HG02588 (cell line): ENCODE results near the gene GDPD5.

Source experiments
- ATAC-seq: cut with Tn5 transposase; IDR thresholded peaks from one replicate; pipeline ENCODE4 v1.9.1; 2021; ENCODE audit warnings: mild to moderate bottlenecking, moderate library complexity; ENCODE audit not compliant: unreplicated experiment

GDPD5 gene

DNA sequence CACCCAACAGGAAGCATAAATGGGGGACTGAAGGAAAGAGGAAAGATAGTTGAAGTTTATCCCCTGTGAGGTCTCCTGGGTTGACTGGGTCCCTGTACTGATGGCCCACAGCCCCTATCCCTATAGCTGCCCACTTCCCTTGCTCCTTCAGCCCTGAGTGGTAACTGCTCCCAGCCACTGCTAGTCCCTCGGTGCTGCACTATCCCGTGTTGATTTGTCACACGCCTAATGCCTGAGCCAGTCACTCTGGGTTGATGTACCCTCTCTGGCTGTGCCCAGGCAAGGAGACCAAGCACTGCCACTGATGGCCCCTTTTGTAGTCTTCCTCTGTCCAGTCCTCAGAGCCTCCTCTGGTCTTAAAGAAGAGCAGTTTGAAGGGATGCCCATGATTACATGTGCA lies 9.6 kb downstream of the GDPD5 start:
- no peak for ATAC-seq

DNA sequence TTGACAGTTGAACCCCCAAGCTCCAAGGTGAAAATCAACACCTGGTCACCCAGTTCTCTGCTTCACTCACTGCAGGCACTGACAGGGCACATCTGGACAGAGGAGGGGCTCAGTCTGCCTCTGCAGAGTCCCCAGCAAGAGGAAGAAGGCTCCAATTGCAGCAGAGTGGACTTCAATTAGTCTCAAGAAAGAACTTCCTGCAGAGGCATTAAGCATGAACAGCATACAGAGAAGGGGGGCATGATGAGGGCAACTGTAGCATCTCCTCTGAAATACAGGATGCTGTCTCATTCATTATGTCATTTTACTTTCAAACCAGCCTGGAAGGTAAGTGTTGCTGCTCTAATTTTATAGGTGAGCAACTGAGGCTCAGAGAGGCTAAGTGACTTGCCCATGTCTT lies 11.1 kb downstream of the GDPD5 start:
- ATAC-seq: no peak

DNA sequence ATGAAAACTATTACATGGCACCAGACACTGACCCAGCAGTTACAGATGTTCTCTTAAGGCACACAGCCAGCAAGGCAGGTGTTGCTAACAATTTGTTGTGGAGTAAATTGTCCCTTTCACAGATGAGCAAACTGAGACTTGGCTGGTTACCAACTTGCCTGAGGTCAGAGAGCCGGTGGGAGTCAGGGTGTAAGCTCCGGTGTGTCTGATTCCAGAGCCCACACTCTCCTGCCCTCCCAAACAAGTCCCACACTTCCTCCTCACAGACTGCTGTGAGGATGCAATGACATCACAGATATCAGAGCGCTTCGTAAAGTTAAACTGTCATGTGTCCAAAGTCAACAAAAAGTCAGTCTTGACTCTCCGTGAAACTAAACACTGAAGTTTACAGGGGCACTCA lies 12.5 kb downstream of the GDPD5 start:
- ATAC-seq: no peak

- ATAC-seq: no peak
These were observed 15.1 kb downstream of the GDPD5 start for GRCh38 chr11:75510723-75511019.

GRCh38 chr11:75510004-75510722 lies 15.6 kb downstream of the GDPD5 start:
- ATAC-seq: no peak

DNA sequence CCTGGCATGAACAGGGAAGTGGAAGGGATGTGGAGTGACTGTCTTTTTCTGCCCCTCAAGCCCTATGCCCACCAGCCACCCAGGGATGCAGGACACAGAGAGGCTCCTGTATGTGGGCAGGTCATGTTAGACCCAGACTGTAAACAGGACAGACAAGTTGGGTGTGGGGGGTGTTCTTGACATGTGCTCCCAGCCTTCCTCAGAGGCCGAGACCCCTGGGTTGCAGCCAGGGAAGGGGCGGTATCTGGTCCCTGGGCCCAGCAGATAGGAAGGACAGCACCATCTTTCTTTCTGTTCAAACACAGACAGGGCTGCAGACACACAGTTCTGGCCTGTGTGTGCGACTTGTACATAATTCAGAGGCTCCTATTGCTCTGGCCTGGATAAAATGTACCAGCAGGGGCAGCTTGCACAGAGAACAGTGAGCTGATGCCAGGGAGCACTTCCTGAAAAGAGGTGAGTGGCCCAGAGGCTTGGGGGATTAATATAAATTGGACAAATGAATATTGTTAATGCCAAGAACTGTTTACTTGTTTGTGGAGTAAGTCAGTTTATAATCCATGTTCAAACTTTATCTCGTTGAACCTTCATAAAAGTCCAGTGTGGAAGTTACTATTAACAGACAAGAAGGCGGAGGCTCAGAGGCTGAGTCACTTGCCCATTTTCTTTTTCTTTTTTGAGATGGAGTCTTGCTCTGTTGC lies 16.6 kb downstream of the GDPD5 start:
- ATAC-seq: no peak

GRCh38 chr11:75508051-75508561 lies 17.6 kb downstream of the GDPD5 start:
- peak; percentile 45 for ATAC-seq

GRCh38 chr11:75507571-75507970 lies 18.2 kb downstream of the GDPD5 start:
- ATAC-seq: no peak

- no peak for ATAC-seq
These were observed 18.9 kb downstream of the GDPD5 start for GRCh38 chr11:75506827-75507226.

DNA sequence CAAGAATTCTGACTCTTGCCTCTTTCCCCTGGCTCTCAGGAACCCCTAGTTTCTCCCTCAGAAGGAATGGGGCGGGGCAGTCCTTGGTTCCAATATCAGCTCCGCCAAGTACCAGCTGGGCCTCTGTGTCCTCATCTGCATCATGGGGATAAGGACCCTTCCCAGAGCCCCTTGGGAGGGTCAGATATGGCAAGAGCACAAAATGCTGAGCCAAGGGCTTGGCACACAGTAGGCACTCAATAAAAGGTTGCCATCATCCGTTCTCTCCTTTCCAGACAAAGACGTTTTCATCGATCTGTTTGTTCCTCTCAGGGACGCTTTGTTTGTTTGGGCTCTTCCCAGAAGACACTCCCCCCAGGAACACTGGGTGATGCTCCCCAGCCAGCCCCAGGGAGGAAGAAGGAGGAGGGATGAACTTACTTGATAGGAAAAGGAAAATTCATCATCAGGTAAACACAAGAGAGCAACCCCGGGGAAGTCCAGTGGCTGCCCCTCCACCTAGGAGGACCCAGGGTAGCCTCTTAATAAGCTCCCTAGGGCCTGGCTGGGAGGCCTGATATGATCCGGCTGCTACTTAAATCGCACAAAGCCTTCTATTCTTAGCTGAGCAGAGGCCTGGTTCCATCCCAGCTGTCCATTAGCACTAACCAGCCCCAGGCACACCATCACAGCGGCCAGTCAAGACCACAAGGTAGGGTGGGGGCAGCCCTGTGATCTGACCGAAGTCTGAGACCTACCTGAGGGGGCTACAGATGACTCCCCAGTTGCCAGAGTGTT lies 19.6 kb downstream of the GDPD5 start:
- no peak for ATAC-seq

DNA sequence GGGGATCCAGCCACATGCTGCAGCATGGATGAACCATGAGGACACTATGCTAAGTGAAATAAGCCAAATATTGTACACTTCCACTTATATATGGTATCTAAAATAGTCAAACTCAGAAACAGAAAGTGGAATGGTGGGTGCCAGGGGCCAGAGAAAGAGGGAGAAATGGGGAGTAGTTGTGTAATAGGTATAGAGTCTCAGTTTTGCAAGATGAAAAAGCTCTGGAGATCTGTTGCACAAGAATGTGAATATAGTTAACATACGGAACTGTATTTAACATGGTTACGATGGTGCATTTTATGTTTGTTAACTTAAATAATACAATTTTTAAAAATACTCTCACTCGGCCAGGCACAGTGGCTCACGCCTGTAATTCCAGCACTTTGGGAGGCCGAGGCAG lies 21.2 kb downstream of the GDPD5 start:
- no peak for ATAC-seq

DNA sequence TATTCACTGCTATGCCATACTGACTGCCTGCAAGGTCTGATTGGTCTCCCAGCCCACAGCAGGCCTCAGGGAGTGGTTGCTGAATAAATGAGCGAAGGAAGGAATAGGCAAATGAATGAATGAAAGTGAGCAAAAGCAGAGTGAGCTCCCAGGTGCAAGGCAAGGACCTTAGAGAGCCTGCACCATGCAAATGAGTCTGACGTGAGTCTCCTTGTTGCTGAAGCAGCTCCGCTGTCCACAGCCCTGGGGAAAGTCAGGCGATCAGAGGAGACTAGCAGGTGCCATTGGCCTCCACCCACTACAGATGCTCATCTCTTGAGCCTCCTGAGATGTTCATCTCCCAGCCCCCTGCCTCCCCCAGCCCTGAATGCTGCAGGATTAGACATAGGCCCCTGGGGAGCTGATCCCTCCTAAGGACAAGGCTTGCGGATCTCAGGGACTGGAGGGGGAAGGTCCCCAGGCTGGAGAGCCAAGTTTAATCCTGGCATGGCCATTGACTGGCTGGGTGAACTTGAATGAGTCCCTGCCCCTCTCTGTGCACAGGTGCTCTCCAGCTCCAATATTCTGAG lies 22.1 kb downstream of the GDPD5 start:
- ATAC-seq: peak; percentile 56

- no peak for ATAC-seq
These were observed 23.6 kb downstream of the GDPD5 start for GRCh38 chr11:75502138-75502537.

DNA sequence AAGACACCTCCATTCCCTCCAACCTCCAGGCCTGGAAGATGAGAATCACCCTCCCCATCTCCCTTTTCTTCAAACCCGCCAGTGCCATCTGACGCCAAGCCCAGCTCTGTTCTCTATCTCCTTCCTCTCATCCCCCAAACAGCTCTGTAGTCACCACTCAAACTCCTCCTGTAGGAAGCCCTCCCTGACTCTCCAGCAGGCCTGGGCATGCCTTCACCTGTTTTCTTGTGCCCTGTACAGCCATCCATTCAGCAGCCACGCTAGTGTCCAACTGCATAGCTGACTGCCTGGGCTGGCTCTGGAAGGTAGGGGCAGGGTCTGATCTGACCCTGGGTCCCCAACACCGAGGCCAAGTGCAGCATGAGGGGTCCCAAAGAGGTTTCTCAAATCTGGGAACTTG lies 25.0 kb downstream of the GDPD5 start:
- no peak for ATAC-seq

DNA sequence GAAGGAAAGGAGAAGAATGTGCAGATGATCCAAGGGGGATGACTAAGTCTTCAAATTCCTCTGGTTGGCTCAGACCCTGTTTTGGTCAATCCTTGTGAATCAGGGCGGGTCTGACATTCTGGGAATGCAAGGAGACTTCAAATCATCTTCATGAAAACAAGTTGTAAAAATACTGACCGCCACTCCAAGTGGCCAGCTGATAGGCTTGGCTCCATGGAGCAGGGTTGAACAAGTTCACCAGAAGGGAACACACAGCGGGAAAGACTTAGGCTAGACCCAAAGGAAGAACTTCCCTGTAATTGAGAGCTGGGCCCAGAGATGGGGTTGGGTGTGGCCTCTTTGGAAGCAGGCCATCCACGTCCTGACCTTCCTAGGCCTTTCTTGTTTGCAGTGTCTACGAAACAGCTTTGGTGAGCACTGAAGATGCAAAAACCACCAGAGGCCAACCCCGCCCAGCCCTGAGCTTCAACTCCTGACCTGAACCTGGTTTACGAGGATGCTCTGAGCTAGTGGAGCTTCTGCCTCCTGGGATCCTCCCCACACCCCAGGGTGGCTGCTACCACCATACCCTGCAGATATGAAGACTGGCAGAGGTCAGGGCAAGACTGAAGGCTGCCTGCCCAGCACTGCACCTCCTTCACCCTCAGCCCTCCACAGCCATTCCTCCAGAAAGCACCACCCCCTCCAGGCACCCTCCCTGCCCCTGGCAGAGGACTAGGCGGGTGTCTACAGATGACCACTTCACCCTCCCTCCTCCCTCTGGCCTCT lies 26.1 kb downstream of the GDPD5 start:
- ATAC-seq: no peak

DNA sequence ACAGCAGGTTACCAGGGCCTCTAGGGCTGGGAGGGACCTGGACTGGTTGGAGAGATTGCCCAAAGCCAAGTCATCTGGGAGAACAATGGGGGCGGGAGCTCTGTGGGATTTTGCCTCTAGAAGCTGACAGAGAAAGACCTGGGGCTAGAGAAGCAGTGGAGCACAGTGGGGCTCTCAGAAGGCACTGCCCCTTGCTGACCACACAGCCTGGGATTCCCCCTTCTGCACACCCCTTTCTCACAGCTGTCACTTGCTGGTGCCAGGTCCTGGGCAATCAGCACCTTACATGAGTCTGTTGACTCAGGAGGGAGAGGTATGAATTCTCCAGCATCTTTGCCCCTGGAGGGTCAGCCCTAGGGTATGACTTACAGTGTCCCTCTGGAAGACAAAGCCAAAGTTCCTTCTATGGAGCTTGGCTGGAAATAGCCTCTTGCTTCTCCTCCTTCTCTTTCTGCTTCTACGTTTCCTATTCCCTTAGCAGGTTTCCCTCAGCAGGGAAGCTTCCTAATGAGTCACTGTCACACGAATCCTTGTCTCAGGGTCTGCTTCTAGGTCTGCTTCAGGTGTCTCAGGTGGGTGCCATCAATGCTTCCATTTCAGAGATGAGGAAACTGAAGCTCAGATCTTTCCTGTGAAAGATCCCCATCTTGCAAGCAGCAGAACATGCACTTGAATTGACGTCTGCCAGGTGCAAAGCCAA lies 27.0 kb downstream of the GDPD5 start:
- no peak for ATAC-seq

- ATAC-seq: no peak
These were observed 27.8 kb downstream of the GDPD5 start for GRCh38 chr11:75497788-75498409.

- ATAC-seq: no peak
These were observed 29.4 kb downstream of the GDPD5 start for GRCh38 chr11:75496305-75496752.

GRCh38 chr11:75495749-75496304 lies 29.9 kb downstream of the GDPD5 start:
- no peak for ATAC-seq
